Subcutaneous adipose tissue (tissue), 4 donors: Measurements from ENCODE around the gene ZBTB32. TPM values are rescaled to one million over a fixed set of nuclear protein-coding genes. Genes with fewer than 3 reads are reported as not detected.

Experiments
- CTCF ChIP-seq: fragments of 450-650 bp; IDR thresholded peaks from one replicate; pipeline ENCODE4 v1.5.1; 2016; ENCODE audit warnings: low read depth, mild to moderate bottlenecking, control low read depth, antibody characterized with exemption, moderate library complexity
- total RNA-seq, 4 donors: library from RNA; depleted of rRNA; stranded (reverse); fragments of >200 nt; gene quantifications; one replicate each; pipeline ENCODE4 v1.1.0, GENCODE V29; 2016

The ZBTB32 gene
- total RNA-seq, 4 donors from 2014 or later = 0.33 TPM; not detected in 3

- no peak for TF ChIP-seq CTCF
Observed at GRCh38 chr19:35702223-35703012, 1.9 kb upstream of the ZBTB32 start.

- TF ChIP-seq CTCF = no peak
Observed at GRCh38 chr19:35703343-35703742, 1.0 kb upstream of the ZBTB32 start.

GRCh38 chr19:35708391-35708790 lies 4.0 kb downstream of the ZBTB32 start:
- TF ChIP-seq CTCF = no peak

- TF ChIP-seq CTCF = no peak
Observed at GRCh38 chr19:35710784-35711723, 6.7 kb downstream of the ZBTB32 start.

- no peak for TF ChIP-seq CTCF
Observed at GRCh38 chr19:35712567-35713505, 8.5 kb downstream of the ZBTB32 start.

GRCh38 chr19:35713506-35713850 lies 9.1 kb downstream of the ZBTB32 start:
- no peak for TF ChIP-seq CTCF
